ENCODE data around the gene MPIG6B.

- TF ChIP-seq, protein P1, sequence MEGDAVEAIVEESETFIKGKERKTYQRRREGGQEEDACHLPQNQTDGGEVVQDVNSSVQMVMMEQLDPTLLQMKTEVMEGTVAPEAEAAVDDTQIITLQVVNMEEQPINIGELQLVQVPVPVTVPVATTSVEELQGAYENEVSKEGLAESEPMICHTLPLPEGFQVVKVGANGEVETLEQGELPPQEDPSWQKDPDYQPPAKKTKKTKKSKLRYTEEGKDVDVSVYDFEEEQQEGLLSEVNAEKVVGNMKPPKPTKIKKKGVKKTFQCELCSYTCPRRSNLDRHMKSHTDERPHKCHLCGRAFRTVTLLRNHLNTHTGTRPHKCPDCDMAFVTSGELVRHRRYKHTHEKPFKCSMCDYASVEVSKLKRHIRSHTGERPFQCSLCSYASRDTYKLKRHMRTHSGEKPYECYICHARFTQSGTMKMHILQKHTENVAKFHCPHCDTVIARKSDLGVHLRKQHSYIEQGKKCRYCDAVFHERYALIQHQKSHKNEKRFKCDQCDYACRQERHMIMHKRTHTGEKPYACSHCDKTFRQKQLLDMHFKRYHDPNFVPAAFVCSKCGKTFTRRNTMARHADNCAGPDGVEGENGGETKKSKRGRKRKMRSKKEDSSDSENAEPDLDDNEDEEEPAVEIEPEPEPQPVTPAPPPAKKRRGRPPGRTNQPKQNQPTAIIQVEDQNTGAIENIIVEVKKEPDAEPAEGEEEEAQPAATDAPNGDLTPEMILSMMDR (IDR thresholded peaks at IDR 0.05) = no peak
- TF ChIP-seq POLR2A (IDR thresholded peaks at IDR 0.05) = no peak
Measured at GRCh38 chr6:31736768-31737314, 13.7 kb downstream of the MPIG6B start.
